BJ (cell line): ENCODE measurements around the gene ZNF638. TPM values are rescaled to one million over a fixed set of nuclear protein-coding genes. Genes with fewer than 3 reads are reported as not detected.
"Not testable (repeated sequence)": the region's sequence is repeated elsewhere in the genome, so short reads cannot be mapped to it uniquely, and the experiment has no call there.

Experiments used
- CTCF ChIA-PET: fragments of 350-600 bp; formaldehyde crosslinking; extraction: SDS; loops from one replicate; lab custom pipeline; 2021; ENCODE audit warnings: antibody characterized with exemption, inconsistent platforms; lab: Yijun Ruan, JAX
- POLR2A ChIA-PET: fragments of 300-600 bp; sonication (Branson Sonifier 250); formaldehyde crosslinking; extraction: SDS; loops from one replicate; lab custom pipeline; 2021; ENCODE audit warnings: antibody characterized with exemption; lab: Charles Lee
- DNase-seq: peaks from one replicate; pipeline ENCODE4 v3.0.0-alpha.2; 2011; ENCODE audit warnings: low read depth
- H3K27me3 ChIP-seq: 2 replicates; pipeline ENCODE4 v1.6.0; 2011; ENCODE audit warnings: low read length; ENCODE audit not compliant: control insufficient read depth, insufficient read depth
- H3K36me3 ChIP-seq: 2 replicates; pipeline ENCODE4 v1.5.1; 2011; ENCODE audit warnings: low read length; ENCODE audit not compliant: control insufficient read depth, insufficient read depth
- H3K4me3 ChIP-seq: 2 replicates; pipeline ENCODE4 v1.5.1; 2011; ENCODE audit warnings: low read depth, mild to moderate bottlenecking, control low read depth, low read length
- polyA plus RNA-seq: library from polyadenylated mRNA; depleted of rRNA; stranded (reverse); fragments of >200 nt; gene quantifications from 2 replicates; pipeline ENCODE4 v1.2.3, GENCODE V29; 2011
- TF ChIP-seq, protein P1 (sequence below): IDR thresholded peaks from 2 replicates; pipeline ENCODE4 v1.5.1; 2011; ENCODE audit warnings: low read depth, mild to moderate bottlenecking, control low read depth, inconsistent platforms, low read length, moderate library complexity; ENCODE audit not compliant: insufficient read depth

The ZNF638 gene
- polyA plus RNA-seq, 1 experiment, result 44.8 TPM

DNA sequence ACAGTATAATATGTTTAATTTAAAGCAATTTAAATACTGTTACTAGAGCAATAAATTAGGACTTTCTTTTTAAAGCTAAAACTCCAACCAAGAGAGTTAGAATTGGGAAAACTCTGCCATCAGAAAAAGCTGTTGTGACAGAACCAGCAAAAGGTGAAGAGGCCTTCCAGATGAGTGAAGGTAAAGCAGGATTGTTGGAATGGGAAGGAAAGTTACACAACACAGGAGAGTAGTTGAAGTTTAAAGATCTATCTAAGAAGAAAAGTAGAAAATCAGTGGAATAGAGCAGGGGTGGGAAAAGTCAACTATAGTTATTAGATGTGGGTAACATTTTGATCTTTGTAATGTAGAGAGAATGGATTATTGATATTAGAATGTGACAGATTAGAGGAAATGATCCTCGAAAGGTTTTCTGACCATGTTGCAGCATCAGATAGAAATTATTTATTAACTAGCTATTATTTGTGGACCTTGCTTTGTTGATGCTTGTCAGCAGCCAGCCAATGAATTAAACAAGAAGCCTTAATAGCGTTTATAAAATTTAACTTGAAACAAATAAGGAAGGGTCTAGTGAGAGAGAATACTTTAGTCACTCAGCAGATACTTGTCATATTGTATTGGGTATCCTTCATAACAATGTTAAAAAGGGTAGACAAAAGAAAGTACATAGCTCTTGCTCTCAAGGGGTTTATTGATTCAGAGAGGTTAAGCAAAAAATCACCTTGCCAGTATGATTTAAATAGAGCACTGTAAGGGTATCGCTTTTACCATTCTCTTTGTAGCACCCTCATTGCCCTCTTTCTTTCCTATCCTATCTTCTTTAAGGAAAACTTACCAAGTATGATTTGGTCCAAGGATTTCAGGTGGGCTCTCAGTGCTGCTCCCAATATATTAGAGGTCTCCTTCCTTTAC, 97.1 kb downstream of the ZNF638 start:
- Histone ChIP-seq H3K36me3 (peaks cover 16% of the 10 kb centered on the region), H3K4me3 (no peak overlapping the region), H3K27me3 (no peaks in the 10 kb centered on the region)
- POLR2A ChIA-PET, result no interaction called here
- no peak for DNase-seq
- CTCF ChIA-PET, result interaction anchor here (0.6 to 1.2 kb wide), 3 partner anchors 14 to 64 kb away, joined by 3 to 4 read pairs (median 3); no protein-coding TSS in a partner anchor
- TF ChIP-seq, protein P1, sequence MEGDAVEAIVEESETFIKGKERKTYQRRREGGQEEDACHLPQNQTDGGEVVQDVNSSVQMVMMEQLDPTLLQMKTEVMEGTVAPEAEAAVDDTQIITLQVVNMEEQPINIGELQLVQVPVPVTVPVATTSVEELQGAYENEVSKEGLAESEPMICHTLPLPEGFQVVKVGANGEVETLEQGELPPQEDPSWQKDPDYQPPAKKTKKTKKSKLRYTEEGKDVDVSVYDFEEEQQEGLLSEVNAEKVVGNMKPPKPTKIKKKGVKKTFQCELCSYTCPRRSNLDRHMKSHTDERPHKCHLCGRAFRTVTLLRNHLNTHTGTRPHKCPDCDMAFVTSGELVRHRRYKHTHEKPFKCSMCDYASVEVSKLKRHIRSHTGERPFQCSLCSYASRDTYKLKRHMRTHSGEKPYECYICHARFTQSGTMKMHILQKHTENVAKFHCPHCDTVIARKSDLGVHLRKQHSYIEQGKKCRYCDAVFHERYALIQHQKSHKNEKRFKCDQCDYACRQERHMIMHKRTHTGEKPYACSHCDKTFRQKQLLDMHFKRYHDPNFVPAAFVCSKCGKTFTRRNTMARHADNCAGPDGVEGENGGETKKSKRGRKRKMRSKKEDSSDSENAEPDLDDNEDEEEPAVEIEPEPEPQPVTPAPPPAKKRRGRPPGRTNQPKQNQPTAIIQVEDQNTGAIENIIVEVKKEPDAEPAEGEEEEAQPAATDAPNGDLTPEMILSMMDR, result no peak

DNA sequence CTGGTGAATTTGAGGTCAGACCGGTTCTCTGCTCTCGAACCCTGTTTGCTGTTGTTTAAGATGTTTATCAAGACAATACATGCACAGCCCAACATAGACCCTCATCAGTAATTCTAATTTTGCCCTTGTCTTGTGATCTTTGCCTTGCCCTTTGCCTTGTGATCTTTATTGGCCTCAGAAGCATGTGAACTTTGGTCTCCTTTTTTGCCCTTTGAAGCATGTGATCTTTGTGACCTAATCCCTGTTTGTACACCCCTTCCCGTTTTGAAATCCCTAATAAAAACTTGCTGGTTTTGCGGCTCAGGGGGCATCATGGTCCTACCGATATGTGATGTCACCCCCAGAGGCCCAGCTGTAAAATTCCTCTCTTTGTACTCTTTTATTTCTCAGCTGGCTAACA, 113.6 kb downstream of the ZNF638 start:
- H3K27me3 ChIP-seq, H3K36me3 ChIP-seq, CTCF ChIA-PET, DNase-seq, POLR2A ChIA-PET, H3K4me3 ChIP-seq: not testable (repeated sequence)

GRCh38 chr2:71446505-71446904, 114.9 kb downstream of the ZNF638 start:
- CTCF ChIA-PET, result interaction anchor here (0.6 to 7.2 kb wide), 5 partner anchors 9 to 63 kb away, joined by 3 to 50 read pairs (median 3); no protein-coding TSS in a partner anchor
- no peak overlapping the region for H3K4me3 ChIP-seq
- TF ChIP-seq, protein P1, result no peak
- no peak for DNase-seq
- no peaks in the 10 kb centered on the region; the same call in 1 of the 2 replicates for H3K36me3 ChIP-seq
- POLR2A ChIA-PET, result interaction anchor here (0.6 kb wide), 1 partner anchor 10 kb away, joined by 11 read pairs; no protein-coding TSS in a partner anchor
- H3K27me3 ChIP-seq, result peaks cover 3% of the 10 kb centered on the region; the same call in 1 of the 2 replicates

- H3K4me3 ChIP-seq, result no peak overlapping the region
- POLR2A ChIA-PET, result no interaction called here
- DNase-seq, result no peak
- H3K27me3 ChIP-seq, result peaks cover 17% of the 10 kb centered on the region
- TF ChIP-seq, protein P1, result no peak
- CTCF ChIA-PET, result interaction anchor here (1.4 to 7.2 kb wide), 3 partner anchors 10 to 61 kb away, joined by 4 to 50 read pairs (median 4); no protein-coding TSS in a partner anchor
- H3K36me3 ChIP-seq, result no peaks in the 10 kb centered on the region; the same call in 1 of the 2 replicates
Measured at GRCh38 chr2:71449343-71449742, 117.8 kb downstream of the ZNF638 start.

GRCh38 chr2:71451705-71452104, 120.1 kb downstream of the ZNF638 start:
- POLR2A ChIA-PET, result no interaction called here
- CTCF ChIA-PET, result interaction anchor here (0.9 to 7.2 kb wide), 4 partner anchors 10 to 153 kb away, joined by 3 to 50 read pairs (median 3); no protein-coding TSS in a partner anchor
- Histone ChIP-seq H3K4me3 (no peak overlapping the region), H3K36me3 (no peaks in the 10 kb centered on the region), H3K27me3 (peaks cover 25% of the 10 kb centered on the region)
- TF ChIP-seq, protein P1, result no peak
- no peak for DNase-seq
